Ovary (tissue), 3 donors: ENCODE data around the gene RGS7.

ENCODE experiments used
- CTCF ChIP-seq, 3 donors: fragments of 450-650 bp in 2 of 3; fragments of 200-600 bp in 1 of 3; IDR thresholded peaks; one replicate each; pipeline versions ENCODE4 v1.5.1 to v1.8.0; 2016 to 2022; ENCODE audit warnings: antibody characterized with exemption in 3 of 3, mild to moderate bottlenecking in 1 of 3
- EP300 ChIP-seq: sonication (generic); formaldehyde crosslinking; IDR thresholded peaks from one replicate; pipeline ENCODE4 v1.6.1; 2017; ENCODE audit warnings: antibody characterized with exemption
- donor health status: DM: no; HTN: no; CAD: no.

GRCh38 chr1:240829487-240829886 lies 527.5 kb downstream of the RGS7 start:
- TF ChIP-seq CTCF (IDR thresholded peaks at IDR 0.05) (no peak), EP300 (no peak)
